GM18508 (cell line): Measurements from ENCODE around the gene ZNF792.
"Not testable (repeated sequence)": the region's sequence is repeated elsewhere in the genome, so short reads cannot be mapped to it uniquely, and the experiment has no call there.

Source experiments
- ATAC-seq: cut with Tn5 transposase; IDR thresholded peaks from one replicate; pipeline ENCODE4 v1.9.1; 2021; ENCODE audit warnings: moderate number of reproducible peaks; ENCODE audit not compliant: insufficient read depth, unreplicated experiment

The ZNF792 gene

GRCh38 chr19:34976611-34977010, 12.6 kb upstream of the ZNF792 start:
- ATAC-seq = no peak

GRCh38 chr19:34975056-34975455, 11.0 kb upstream of the ZNF792 start:
- ATAC-seq = no peak

- ATAC-seq = no peak
Measured at GRCh38 chr19:34974646-34975045, 10.6 kb upstream of the ZNF792 start.

- ATAC-seq = no peak
Measured at GRCh38 chr19:34972163-34972705, 8.2 kb upstream of the ZNF792 start.

GRCh38 chr19:34970185-34970780, 6.3 kb upstream of the ZNF792 start:
- ATAC-seq = not testable (repeated sequence)

- ATAC-seq = no peak
Measured at GRCh38 chr19:34969721-34970120, 5.7 kb upstream of the ZNF792 start.

GRCh38 chr19:34967551-34967950, 3.5 kb upstream of the ZNF792 start:
- ATAC-seq = no peak

GRCh38 chr19:34965505-34965904, 1.5 kb upstream of the ZNF792 start:
- ATAC-seq = not testable (repeated sequence)

- ATAC-seq = no peak
Measured at GRCh38 chr19:34964598-34964997, 569 bp upstream of the ZNF792 start.

- ATAC-seq = no peak
Measured at GRCh38 chr19:34962687-34963572, 1.1 kb downstream of the ZNF792 start.

GRCh38 chr19:34961775-34962686, 2.0 kb downstream of the ZNF792 start:
- no peak for ATAC-seq

- no peak for ATAC-seq
Measured at GRCh38 chr19:34960940-34961679, 2.9 kb downstream of the ZNF792 start.

- no peak for ATAC-seq
Measured at GRCh38 chr19:34960103-34960805, 3.8 kb downstream of the ZNF792 start.

- ATAC-seq = no peak
Measured at GRCh38 chr19:34959021-34959420, 5.0 kb downstream of the ZNF792 start.

- no peak for ATAC-seq
Measured at GRCh38 chr19:34957830-34958751, 5.9 kb downstream of the ZNF792 start.

GRCh38 chr19:34953092-34953491, 10.9 kb downstream of the ZNF792 start:
- ATAC-seq = no peak

GRCh38 chr19:34943861-34944573, 20.0 kb downstream of the ZNF792 start:
- ATAC-seq = no peak

- no peak for ATAC-seq
Measured at GRCh38 chr19:34938886-34939285, 25.1 kb downstream of the ZNF792 start.
